MCF 10A (cell line): ENCODE results near the gene COBL. TPM values are rescaled to one million over a fixed set of nuclear protein-coding genes. Genes with fewer than 3 reads are reported as not detected.

Experiments used
- BruUV-seq: library from RNA; stranded (reverse); fragments of 400-500 nt; replicated peaks from 2 replicates; lab custom pipeline; 2021; lab: Mats Ljungman, UMichigan
- CTCF ChIA-PET: fragments of 300-600 bp; sonication (Branson Sonifier 250); formaldehyde crosslinking; extraction: SDS; loops from one replicate; lab custom pipeline; 2021; ENCODE audit warnings: antibody characterized with exemption, inconsistent platforms; lab: Yijun Ruan, JAX
- POLR2A ChIA-PET: fragments of 300-600, 350-650 bp; sonication (Branson Sonifier 250); formaldehyde crosslinking; extraction: SDS; loops from one replicate; lab custom pipeline; 2020; ENCODE audit warnings: antibody characterized with exemption, inconsistent platforms; lab: Yijun Ruan, JAX
- DNase-seq: peaks from one replicate; pipeline ENCODE4 v3.0.0-alpha.2; 2018; ENCODE audit not compliant: unreplicated experiment
- H3K27ac Mint-ChIP-seq: one replicate; pipeline ENCODE4 v1.8.0; 2022; ENCODE audit warnings: mild to moderate bottlenecking, low read depth, mixed read lengths; ENCODE audit not compliant: unreplicated experiment
- H3K27me3 Mint-ChIP-seq: one replicate; pipeline ENCODE4 v1.8.0; 2022; ENCODE audit warnings: mixed read lengths; ENCODE audit not compliant: insufficient read depth, unreplicated experiment
- H3K36me3 Mint-ChIP-seq: one replicate; pipeline ENCODE4 v1.8.0; 2022; ENCODE audit warnings: mild to moderate bottlenecking, moderate library complexity, mixed read lengths; ENCODE audit not compliant: insufficient read depth, unreplicated experiment
- H3K4me1 Mint-ChIP-seq: one replicate; pipeline ENCODE4 v1.8.0; 2022; ENCODE audit warnings: mixed read lengths; ENCODE audit not compliant: insufficient read depth, unreplicated experiment
- H3K4me3 Mint-ChIP-seq: one replicate; pipeline ENCODE4 v1.8.0; 2022; ENCODE audit warnings: mild to moderate bottlenecking, moderate library complexity, mixed read lengths; ENCODE audit not compliant: unreplicated experiment
- H3K9me3 Mint-ChIP-seq: one replicate; pipeline ENCODE4 v1.8.0; 2022; ENCODE audit warnings: mixed read lengths; ENCODE audit not compliant: unreplicated experiment
- CTCF ChIP-seq: fragments of 200-600 bp; IDR thresholded peaks from one replicate; pipeline ENCODE4 v1.8.0; 2022; ENCODE audit warnings: antibody characterized with exemption, mild to moderate bottlenecking; ENCODE audit not compliant: unreplicated experiment
- intact Hi-C: fragments of 100-400 bp; cut with micrococcal nuclease; formaldehyde crosslinking; loops from 2 replicates; pipeline ENCODE4 v1.14.1; 2022
- total RNA-seq: library from RNA; stranded (reverse); gene quantifications from 2 replicates; pipeline ENCODE4 v1.2.3, GENCODE V29; 2022

COBL gene
- total RNA-seq, 1 experiment from 2014 or later: 12.3 TPM

GRCh38 chr7:51240868-51241267, 75.7 kb downstream of the COBL start:
- H3K4me1 Mint-ChIP-seq: no peaks in the 10 kb centered on the region
- BruUV-seq: no TSS peak
- no peak for TF ChIP-seq CTCF
- H3K4me3 Mint-ChIP-seq: no peak overlapping the region
- no peaks in the 10 kb centered on the region for H3K9me3 Mint-ChIP-seq
- no peak for DNase-seq
- CTCF ChIA-PET: interaction anchor here (0.7 to 1.1 kb wide), 3 partner anchors 16 to 1696 kb away, joined by 3 to 5 read pairs (median 3); no protein-coding TSS in a partner anchor
- no peak overlapping the region for H3K27ac Mint-ChIP-seq
- no peaks in the 10 kb centered on the region for H3K36me3 Mint-ChIP-seq
- POLR2A ChIA-PET: no interaction called here
- intact Hi-C loops: no loop called here
- H3K27me3 Mint-ChIP-seq: no peaks in the 10 kb centered on the region

- no peaks in the 10 kb centered on the region for H3K36me3 Mint-ChIP-seq
- H3K27ac Mint-ChIP-seq: no peak overlapping the region
- CTCF ChIA-PET: interaction anchor here (1.0 kb wide), 2 partner anchors 14 to 79 kb away, joined by 3 read pairs; no protein-coding TSS in a partner anchor
- intact Hi-C loops: no loop called here
- BruUV-seq: no TSS peak
- H3K4me3 Mint-ChIP-seq: no peak overlapping the region
- no peaks in the 10 kb centered on the region for H3K9me3 Mint-ChIP-seq
- POLR2A ChIA-PET: no interaction called here
- no peaks in the 10 kb centered on the region for H3K4me1 Mint-ChIP-seq
- no peaks in the 10 kb centered on the region for H3K27me3 Mint-ChIP-seq
- no peak for DNase-seq
- TF ChIP-seq CTCF: no peak
Observed at GRCh38 chr7:51239691-51240090, 76.9 kb downstream of the COBL start.

- Mint-ChIP-seq H3K27me3 (no peaks in the 10 kb centered on the region), H3K27ac (no peak overlapping the region), H3K4me3 (no peak overlapping the region), H3K36me3 (no peaks in the 10 kb centered on the region), H3K9me3 (no peaks in the 10 kb centered on the region), H3K4me1 (no peaks in the 10 kb centered on the region)
- no peak for DNase-seq
- ChIA-PET POLR2A (no interaction called here), CTCF (interaction anchor here (1.0 kb wide), 1 partner anchor 14 kb away, joined by 3 read pairs; no protein-coding TSS in a partner anchor)
- intact Hi-C loops: no loop called here
- no peak for TF ChIP-seq CTCF
- BruUV-seq: no TSS peak
Observed at GRCh38 chr7:51238981-51239495, 77.6 kb downstream of the COBL start.

GRCh38 chr7:51237446-51238133, 79.0 kb downstream of the COBL start:
- Mint-ChIP-seq H3K36me3 (no peaks in the 10 kb centered on the region), H3K9me3 (no peaks in the 10 kb centered on the region), H3K27me3 (no peaks in the 10 kb centered on the region), H3K27ac (no peak overlapping the region), H3K4me1 (no peaks in the 10 kb centered on the region), H3K4me3 (no peak overlapping the region)
- intact Hi-C loops: no loop called here
- DNase-seq: no peak
- POLR2A ChIA-PET: no interaction called here
- no peak for TF ChIP-seq CTCF
- no TSS peak for BruUV-seq
- CTCF ChIA-PET: interaction anchor here (1.0 to 2.4 kb wide), 3 partner anchors 12 to 129 kb away, joined by 6 to 8 read pairs (median 7); no protein-coding TSS in a partner anchor
